ENCODE results near the gene S100A9.
"Not testable (repeated sequence)": the region's sequence is repeated elsewhere in the genome, so short reads cannot be mapped to it uniquely, and the experiment has no call there.

S100A9 gene

GRCh38 chr1:153405825-153406599 lies 48.4 kb downstream of the S100A9 start:
- DNase-seq (ENCODE audit: low read depth, low spot score): not testable (repeated sequence)

- not testable (repeated sequence) for DNase-seq (ENCODE audit: low read depth, low spot score)
Observed at GRCh38 chr1:153407274-153407673, 49.6 kb downstream of the S100A9 start.

Measured in iPS DF 19.7 (cell line).